ENCODE results near the gene ZBTB20.
"Not testable (repeated sequence)": the region's sequence is repeated elsewhere in the genome, so short reads cannot be mapped to it uniquely, and the experiment has no call there.

The ZBTB20 gene

DNA sequence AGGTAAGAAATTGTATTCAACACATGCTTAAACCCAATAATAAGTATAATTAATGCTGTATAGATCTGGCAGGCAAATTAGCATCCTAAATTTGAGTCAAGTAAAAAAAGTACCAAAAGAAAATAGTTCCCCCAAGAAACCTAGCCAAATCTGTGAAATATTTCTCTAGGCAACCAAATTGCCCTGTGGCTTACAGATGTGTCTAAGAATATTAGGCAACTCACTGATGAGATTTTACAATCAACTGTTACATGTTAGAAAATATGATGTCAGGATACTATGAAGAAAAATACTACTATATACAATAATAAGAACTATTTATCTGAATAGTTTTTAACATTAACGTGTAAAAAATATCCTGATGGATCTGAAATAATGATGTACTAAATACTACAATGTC is 456.2 kb downstream of the ZBTB20 start:
- no peak for DNase-seq (ENCODE audit: low read depth)
- TF ChIP-seq, protein P1, sequence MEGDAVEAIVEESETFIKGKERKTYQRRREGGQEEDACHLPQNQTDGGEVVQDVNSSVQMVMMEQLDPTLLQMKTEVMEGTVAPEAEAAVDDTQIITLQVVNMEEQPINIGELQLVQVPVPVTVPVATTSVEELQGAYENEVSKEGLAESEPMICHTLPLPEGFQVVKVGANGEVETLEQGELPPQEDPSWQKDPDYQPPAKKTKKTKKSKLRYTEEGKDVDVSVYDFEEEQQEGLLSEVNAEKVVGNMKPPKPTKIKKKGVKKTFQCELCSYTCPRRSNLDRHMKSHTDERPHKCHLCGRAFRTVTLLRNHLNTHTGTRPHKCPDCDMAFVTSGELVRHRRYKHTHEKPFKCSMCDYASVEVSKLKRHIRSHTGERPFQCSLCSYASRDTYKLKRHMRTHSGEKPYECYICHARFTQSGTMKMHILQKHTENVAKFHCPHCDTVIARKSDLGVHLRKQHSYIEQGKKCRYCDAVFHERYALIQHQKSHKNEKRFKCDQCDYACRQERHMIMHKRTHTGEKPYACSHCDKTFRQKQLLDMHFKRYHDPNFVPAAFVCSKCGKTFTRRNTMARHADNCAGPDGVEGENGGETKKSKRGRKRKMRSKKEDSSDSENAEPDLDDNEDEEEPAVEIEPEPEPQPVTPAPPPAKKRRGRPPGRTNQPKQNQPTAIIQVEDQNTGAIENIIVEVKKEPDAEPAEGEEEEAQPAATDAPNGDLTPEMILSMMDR (IDR thresholded peaks at IDR 0.05; ENCODE audit: control insufficient read depth, insufficient read depth, low read depth, low read length, missing control alignments), result no peak

DNA sequence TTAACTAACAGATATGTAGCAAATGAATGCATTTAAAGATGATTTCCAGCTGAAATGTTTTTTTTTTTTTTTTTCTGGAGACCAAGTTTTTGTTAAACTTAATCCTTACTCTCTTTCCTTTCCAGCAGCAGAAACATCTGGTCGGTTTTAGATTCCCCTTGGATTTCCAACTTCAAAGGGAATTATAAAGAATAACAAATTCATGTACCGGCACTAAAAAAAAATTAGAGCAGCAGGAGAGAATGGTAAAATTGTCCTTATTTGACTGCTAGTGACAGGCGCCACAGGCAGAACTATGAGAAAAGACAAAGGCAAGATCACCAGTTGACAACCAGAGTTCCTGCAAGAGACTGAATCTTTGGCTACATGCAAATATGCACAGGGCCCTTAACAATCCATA is 459.9 kb downstream of the ZBTB20 start:
- DNase-seq (ENCODE audit: low read depth), result no peak
- TF ChIP-seq, protein P1 (IDR thresholded peaks at IDR 0.05; ENCODE audit: control insufficient read depth, insufficient read depth, low read depth, low read length, missing control alignments), result no peak
- H3K4me3 ChIP-seq (ENCODE audit: control insufficient read depth, low read depth, low read length), result no peak overlapping the region

More for the DNA sequence above, 456.2 kb downstream of the ZBTB20 start:
- no peak overlapping the region for H3K4me3 ChIP-seq (ENCODE audit: control insufficient read depth, low read depth, low read length)

DNA sequence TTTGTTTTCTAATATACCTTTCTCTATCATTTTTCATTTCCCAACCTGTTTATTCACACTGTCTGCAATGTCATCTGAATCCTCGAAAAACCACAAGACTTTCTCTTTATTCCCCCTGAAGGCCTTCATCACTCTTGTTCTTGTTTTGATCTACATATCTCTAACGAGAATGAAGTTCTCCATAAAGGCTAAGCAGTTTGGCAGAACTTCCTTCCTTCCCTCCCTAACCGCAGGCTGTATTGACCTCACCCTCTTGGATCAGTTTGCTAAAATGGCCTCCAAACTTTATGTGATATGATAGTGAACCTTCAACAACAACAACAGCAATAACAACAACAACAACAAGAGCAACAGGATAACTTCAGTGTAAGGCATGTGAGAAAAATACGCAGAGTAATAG is 460.5 kb downstream of the ZBTB20 start:
- DNase-seq (ENCODE audit: low read depth), result no peak
- TF ChIP-seq, protein P1 (IDR thresholded peaks at IDR 0.05; ENCODE audit: control insufficient read depth, insufficient read depth, low read depth, low read length, missing control alignments), result no peak
- H3K4me3 ChIP-seq (ENCODE audit: control insufficient read depth, low read depth, low read length), result no peak overlapping the region

DNA sequence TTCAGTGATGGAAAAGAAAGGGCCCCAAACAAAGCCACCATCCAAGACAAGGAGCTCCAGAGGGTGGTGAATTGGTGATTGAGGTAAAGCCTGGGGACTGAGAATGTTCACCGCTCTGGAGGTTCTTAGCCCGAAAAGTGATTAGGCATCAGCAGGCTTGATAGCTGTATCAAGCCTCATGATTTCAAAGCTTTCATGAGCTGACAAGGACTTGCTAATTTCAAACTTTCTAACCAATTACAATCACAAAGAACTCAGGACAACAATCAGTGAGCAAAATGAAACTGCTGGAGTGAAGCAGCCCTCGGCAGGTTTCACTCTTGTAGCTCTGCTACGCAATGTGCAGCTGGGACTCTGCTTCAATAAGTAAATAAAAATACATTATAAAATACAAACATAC is 461.9 kb downstream of the ZBTB20 start:
- TF ChIP-seq, protein P1 (IDR thresholded peaks at IDR 0.05; ENCODE audit: control insufficient read depth, insufficient read depth, low read depth, low read length, missing control alignments), result no peak
- H3K4me3 ChIP-seq (ENCODE audit: control insufficient read depth, low read depth, low read length), result no peak overlapping the region
- DNase-seq (ENCODE audit: low read depth), result no peak

DNA sequence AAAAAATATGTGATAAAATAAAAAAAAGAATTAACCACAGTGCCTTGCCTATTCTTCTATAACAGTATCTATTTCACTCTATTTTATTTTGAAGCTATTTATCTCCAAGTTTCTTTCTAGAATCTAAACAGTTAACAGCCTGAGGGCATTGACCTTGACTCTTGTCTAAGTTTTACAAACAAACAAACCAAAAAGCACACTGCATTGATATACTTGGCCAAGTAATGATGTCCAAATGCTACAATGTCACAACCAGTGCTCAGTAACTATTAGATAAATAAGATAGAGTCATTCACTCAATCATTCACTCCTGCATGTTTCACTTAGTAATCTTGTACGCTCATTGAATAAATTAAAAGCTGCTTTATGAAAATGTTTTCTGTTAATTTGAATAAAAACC is 466.8 kb downstream of the ZBTB20 start:
- DNase-seq (ENCODE audit: low read depth), result no peak
- TF ChIP-seq, protein P1 (IDR thresholded peaks at IDR 0.05; ENCODE audit: control insufficient read depth, insufficient read depth, low read depth, low read length, missing control alignments), result no peak
- H3K4me3 ChIP-seq (ENCODE audit: control insufficient read depth, low read depth, low read length), result no peak overlapping the region

DNA sequence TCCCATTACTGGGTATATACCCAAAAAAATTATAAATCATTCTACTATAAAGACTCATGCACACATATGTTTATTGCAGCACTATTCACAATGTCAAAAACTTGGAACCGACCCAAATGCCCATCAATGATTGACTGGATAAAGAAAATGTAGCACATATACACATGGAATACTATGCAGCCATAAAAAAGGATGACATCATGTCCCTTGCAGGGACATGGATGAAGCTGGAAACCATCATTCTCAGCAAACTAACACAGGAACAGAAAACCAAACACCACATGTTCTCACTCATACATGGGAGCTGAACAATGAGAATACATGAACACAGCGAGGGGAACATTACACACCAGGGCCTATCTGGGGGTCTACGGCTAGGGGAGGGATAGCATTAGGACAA is 467.3 kb downstream of the ZBTB20 start:
- H3K4me3 ChIP-seq (ENCODE audit: control insufficient read depth, low read depth, low read length), result not testable (repeated sequence)

DNA sequence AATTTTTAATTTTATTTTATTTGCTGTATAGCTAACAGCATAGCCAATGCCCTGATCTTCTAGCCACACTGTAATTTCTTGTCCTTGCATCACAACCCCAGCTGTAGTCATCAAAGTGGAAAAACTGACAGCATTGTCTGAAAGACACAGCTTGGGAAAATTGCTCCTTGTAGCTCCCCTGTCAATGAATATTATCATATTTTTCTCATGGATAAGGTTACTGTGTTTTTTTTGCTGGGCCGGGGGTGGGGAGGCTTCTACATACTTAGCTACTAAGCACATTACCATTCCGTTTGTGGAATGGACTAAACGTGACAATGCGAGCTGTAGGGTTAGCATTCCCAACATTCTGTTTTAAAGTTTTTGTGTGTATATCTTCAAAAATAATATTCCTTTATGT is 472.0 kb downstream of the ZBTB20 start:
- no peak overlapping the region for H3K4me3 ChIP-seq (ENCODE audit: control insufficient read depth, low read depth, low read length)
- DNase-seq (ENCODE audit: low read depth), result no peak
- TF ChIP-seq, protein P1 (IDR thresholded peaks at IDR 0.05; ENCODE audit: control insufficient read depth, insufficient read depth, low read depth, low read length, missing control alignments), result no peak

More for the DNA sequence above, 467.3 kb downstream of the ZBTB20 start:
- DNase-seq (ENCODE audit: low read depth), result not testable (repeated sequence)
